ENCODE data around the gene INPP5E.

Gene INPP5E

GRCh38 chr9:136482793-136483588 is 43.3 kb upstream of the INPP5E start, which contains the start of gene SEC16A:
Gene SEC16A (minus strand): TSS chr9:136483040. CDS start chr9:136477615, 5,425 bp downstream.
- TF ChIP-seq TAF1 (IDR thresholded peaks at IDR 0.05; ENCODE audit: borderline replicate concordance, insufficient read depth, low read length), result peak; percentile 77
- TF ChIP-seq SIN3A (IDR thresholded peaks at IDR 0.05; ENCODE audit: borderline replicate concordance, insufficient read depth, low read length), result peak; percentile 31; the same call in 1 of the 2 replicates
- TF ChIP-seq REST (IDR thresholded peaks at IDR 0.05; ENCODE audit: insufficient read depth in 1 of 2, low read depth in 2 of 2, low read length in 2 of 2), result no peak
- TF ChIP-seq FOXP2 (optimal IDR thresholded peaks at IDR 0.05; ENCODE audit: borderline replicate concordance, extremely low read depth, extremely low read length, insufficient read depth), result no peak
- peak; percentile 48 for TF ChIP-seq POLR2AphosphoS5 (IDR thresholded peaks at IDR 0.05; ENCODE audit: low read depth, low read length)

GRCh38 chr9:136482046-136482792 is 42.6 kb upstream of the INPP5E start:
- TF ChIP-seq TAF1 (IDR thresholded peaks at IDR 0.05; ENCODE audit: borderline replicate concordance, insufficient read depth, low read length) (no peak), SIN3A (IDR thresholded peaks at IDR 0.05; ENCODE audit: borderline replicate concordance, insufficient read depth, low read length) (no peak), REST (IDR thresholded peaks at IDR 0.05; ENCODE audit: insufficient read depth in 1 of 2, low read depth in 2 of 2, low read length in 2 of 2) (no peak), POLR2AphosphoS5 (IDR thresholded peaks at IDR 0.05; ENCODE audit: low read depth, low read length) (0 out of 2 replicates have a peak, but pooled peaks have one; percentile 3), FOXP2 (optimal IDR thresholded peaks at IDR 0.05; ENCODE audit: borderline replicate concordance, extremely low read depth, extremely low read length, insufficient read depth) (no peak)

- TF ChIP-seq REST (IDR thresholded peaks at IDR 0.05; ENCODE audit: insufficient read depth in 1 of 2, low read depth in 2 of 2, low read length in 2 of 2), result no peak
- TF ChIP-seq TAF1 (IDR thresholded peaks at IDR 0.05; ENCODE audit: borderline replicate concordance, insufficient read depth, low read length), result no peak
- TF ChIP-seq FOXP2 (optimal IDR thresholded peaks at IDR 0.05; ENCODE audit: borderline replicate concordance, extremely low read depth, extremely low read length, insufficient read depth), result no peak
- TF ChIP-seq POLR2AphosphoS5 (IDR thresholded peaks at IDR 0.05; ENCODE audit: low read depth, low read length), result no peak
- TF ChIP-seq SIN3A (IDR thresholded peaks at IDR 0.05; ENCODE audit: borderline replicate concordance, insufficient read depth, low read length), result no peak
These were observed 41.9 kb upstream of the INPP5E start for GRCh38 chr9:136481558-136481957.

- TF ChIP-seq REST (IDR thresholded peaks at IDR 0.05; ENCODE audit: insufficient read depth in 1 of 2, low read depth in 2 of 2, low read length in 2 of 2) (no peak), SIN3A (IDR thresholded peaks at IDR 0.05; ENCODE audit: borderline replicate concordance, insufficient read depth, low read length) (no peak), POLR2AphosphoS5 (IDR thresholded peaks at IDR 0.05; ENCODE audit: low read depth, low read length) (no peak), TAF1 (IDR thresholded peaks at IDR 0.05; ENCODE audit: borderline replicate concordance, insufficient read depth, low read length) (no peak), FOXP2 (optimal IDR thresholded peaks at IDR 0.05; ENCODE audit: borderline replicate concordance, extremely low read depth, extremely low read length, insufficient read depth) (no peak)
These were observed 36.9 kb upstream of the INPP5E start for GRCh38 chr9:136476369-136477150.
